ENCODE results near the gene NPIPB9.
"Not testable (repeated sequence)": the region's sequence is repeated elsewhere in the genome, so short reads cannot be mapped to it uniquely, and the experiment has no call there.

DNA sequence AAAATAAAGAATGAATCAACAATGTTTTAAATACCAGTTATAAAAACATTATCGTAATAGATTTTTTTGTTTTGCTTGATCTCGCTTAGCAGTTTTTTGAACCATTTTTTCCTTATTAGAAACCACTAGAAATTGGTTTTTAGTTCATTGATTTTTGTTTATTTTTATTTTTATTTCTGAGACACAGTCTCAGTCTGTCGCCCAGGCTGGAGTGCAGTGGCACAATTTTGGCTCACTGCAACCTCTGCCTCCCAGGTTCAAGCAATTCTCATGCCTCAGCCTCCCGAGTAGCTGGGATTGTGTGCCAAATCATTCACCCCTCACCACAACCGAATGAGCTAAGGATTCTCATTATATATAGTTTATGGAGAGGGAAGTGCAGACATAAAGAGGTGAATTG is at the start of gene NPIPB9:
- not testable (repeated sequence) for TF ChIP-seq CTCF (IDR thresholded peaks at IDR 0.05; ENCODE audit: low read depth, low read length); POLR2A (IDR thresholded peaks at IDR 0.05; ENCODE audit: extremely low read depth, insufficient read length); MAX (IDR thresholded peaks at IDR 0.05; ENCODE audit: low read depth, low read length); MYC (IDR thresholded peaks at IDR 0.05; ENCODE audit: low read depth, low read length)
